ENCODE results near the gene VWA5B2.
"Not testable (repeated sequence)": the region's sequence is repeated elsewhere in the genome, so short reads cannot be mapped to it uniquely, and the experiment has no call there.

VWA5B2 gene

GRCh38 chr3:184248454-184249411 lies 19.3 kb downstream of the VWA5B2 start, which contains the start of gene ALG3:
Gene ALG3 (minus strand): TSS chr3:184248962. CDS start chr3:184248940, 22 bp downstream.
- DNase-seq = peak; percentile 79

GRCh38 chr3:184249412-184250166 lies 20.2 kb downstream of the VWA5B2 start, which contains the start of gene EEF1AKMT4:
Gene EEF1AKMT4 (plus strand): TSS chr3:184249672. CDS start chr3:184249695, 23 bp downstream.
- DNase-seq = peak; percentile 98

- peak; percentile 88 for DNase-seq
Observed at GRCh38 chr3:184250167-184250828, 20.9 kb downstream of the VWA5B2 start.

- DNase-seq = no peak
Observed at GRCh38 chr3:184255291-184256039, 26.1 kb downstream of the VWA5B2 start.

- DNase-seq = no peak
Observed at GRCh38 chr3:184257083-184257915, 27.9 kb downstream of the VWA5B2 start.

GRCh38 chr3:184258926-184259325 lies 29.5 kb downstream of the VWA5B2 start:
- no peak for DNase-seq

GRCh38 chr3:184259396-184259877 lies 30.1 kb downstream of the VWA5B2 start:
- DNase-seq = no peak

- DNase-seq = peak; percentile 20
Observed at GRCh38 chr3:184259878-184260723, 30.7 kb downstream of the VWA5B2 start.

- DNase-seq = no peak
Observed at GRCh38 chr3:184260724-184261269, 31.4 kb downstream of the VWA5B2 start.

GRCh38 chr3:184261270-184261853 lies 32.0 kb downstream of the VWA5B2 start, which contains the start of gene CAMK2N2:
Gene CAMK2N2 (minus strand): TSS chr3:184261553. CDS start chr3:184261285, 268 bp downstream.
- peak; percentile 89 for DNase-seq

GRCh38 chr3:184261854-184262763 lies 32.7 kb downstream of the VWA5B2 start:
- DNase-seq = peak; percentile 81

- no peak for DNase-seq
Observed at GRCh38 chr3:184262764-184263179, 33.4 kb downstream of the VWA5B2 start.

GRCh38 chr3:184267249-184267648 lies 37.9 kb downstream of the VWA5B2 start:
- DNase-seq = not testable (repeated sequence)

- DNase-seq = no peak
Observed at GRCh38 chr3:184272269-184272668, 42.9 kb downstream of the VWA5B2 start.

GRCh38 chr3:184275381-184275701 lies 46.0 kb downstream of the VWA5B2 start:
- no peak for DNase-seq

- no peak for DNase-seq
Observed at GRCh38 chr3:184275961-184276910, 46.9 kb downstream of the VWA5B2 start, which contains the start of gene ECE2. Gene ECE2 (plus strand): TSS chr3:184276022. CDS start chr3:184276154, 132 bp downstream.

GRCh38 chr3:184277366-184277765 lies 48.0 kb downstream of the VWA5B2 start:
- no peak for DNase-seq
